GM18867 (cell line): ENCODE measurements around the gene INPP1.
"Not testable (repeated sequence)": the region's sequence is repeated elsewhere in the genome, so short reads cannot be mapped to it uniquely, and the experiment has no call there.

Source experiments
- ATAC-seq: cut with Tn5 transposase; IDR thresholded peaks from one replicate; pipeline ENCODE4 v1.9.1; 2021; ENCODE audit warnings: mild to moderate bottlenecking, moderate library complexity; ENCODE audit not compliant: unreplicated experiment

INPP1 gene

GRCh38 chr2:190343536-190344275 is at the start of gene INPP1:
TSS of gene INPP1 (plus strand) at chr2:190343589. CDS start at chr2:190360103, 16,514 bp downstream.
- peak; percentile 60 for ATAC-seq

GRCh38 chr2:190297880-190298279 is 45.5 kb upstream of the INPP1 start:
- ATAC-seq = not testable (repeated sequence)

- no peak for ATAC-seq
Measured at GRCh38 chr2:190301032-190301431, 42.4 kb upstream of the INPP1 start.

GRCh38 chr2:190302052-190302451 is 41.3 kb upstream of the INPP1 start:
- ATAC-seq = no peak

- no peak for ATAC-seq
Measured at GRCh38 chr2:190303647-190304046, 39.7 kb upstream of the INPP1 start.

- no peak for ATAC-seq
Measured at GRCh38 chr2:190304404-190304803, 39.0 kb upstream of the INPP1 start.

- no peak for ATAC-seq
Measured at GRCh38 chr2:190308031-190308430, 35.4 kb upstream of the INPP1 start.

GRCh38 chr2:190311893-190312634 is 31.3 kb upstream of the INPP1 start:
- ATAC-seq = no peak

GRCh38 chr2:190312635-190313025 is 30.8 kb upstream of the INPP1 start:
- ATAC-seq = not testable (repeated sequence)

GRCh38 chr2:190313880-190314279 is 29.5 kb upstream of the INPP1 start:
- no peak for ATAC-seq

- ATAC-seq = no peak
Measured at GRCh38 chr2:190315273-190315672, 28.1 kb upstream of the INPP1 start.

GRCh38 chr2:190318514-190318913 is 24.9 kb upstream of the INPP1 start:
- no peak for ATAC-seq

- ATAC-seq = peak; percentile 36
Measured at GRCh38 chr2:190318931-190319554, 24.3 kb upstream of the INPP1 start.

- peak; percentile 94 for ATAC-seq
Measured at GRCh38 chr2:190319555-190320498, 23.6 kb upstream of the INPP1 start, which contains the start of gene HIBCH. TSS of gene HIBCH (minus strand) at chr2:190319826. CDS start at chr2:190319750, 76 bp downstream.

GRCh38 chr2:190320696-190321095 is 22.7 kb upstream of the INPP1 start:
- no peak for ATAC-seq

GRCh38 chr2:190323406-190323805 is 20.0 kb upstream of the INPP1 start:
- no peak for ATAC-seq

- ATAC-seq = no peak
Measured at GRCh38 chr2:190325588-190325987, 17.8 kb upstream of the INPP1 start.

GRCh38 chr2:190327867-190328572 is 15.4 kb upstream of the INPP1 start:
- no peak for ATAC-seq

- ATAC-seq = no peak
Measured at GRCh38 chr2:190328573-190329147, 14.7 kb upstream of the INPP1 start.

GRCh38 chr2:190333395-190333794 is 10.0 kb upstream of the INPP1 start:
- no peak for ATAC-seq
